Frontal cortex (tissue), 4 donors: Measurements from ENCODE around the gene KIAA1328. TPM values are rescaled to one million over a fixed set of nuclear protein-coding genes. Genes with fewer than 3 reads are reported as not detected.

Source experiments
- DNase-seq, 2 donors: peaks; one replicate each; pipeline ENCODE4 v3.0.0; 2012; ENCODE audit warnings: low spot score in 2 of 2
- FAIRE-seq: peaks from 2 replicates; lab custom pipeline; 2012; peaks lifted over from hg19 to GRCh38; lab: Jason Lieb, UNC
- total RNA-seq: library from RNA; depleted of rRNA; stranded (reverse); fragments of >200 nt; gene quantifications from one replicate; pipeline ENCODE4 v1.2.3, GENCODE V29; 2014
- donor health status: control.
- donor health status: control.
- donor health status: control.

KIAA1328 gene
- total RNA-seq, 1 donor from 2014 or later = 20.4 TPM

- DNase-seq = no peak
- FAIRE-seq = no peak
Observed at GRCh38 chr18:36819621-36820020, 9.3 kb upstream of the KIAA1328 start.

GRCh38 chr18:36821681-36822080 is 7.2 kb upstream of the KIAA1328 start:
- FAIRE-seq = no peak
- DNase-seq = no peak

GRCh38 chr18:36825526-36825925 is 3.4 kb upstream of the KIAA1328 start:
- FAIRE-seq (no peak), DNase-seq (no peak)

GRCh38 chr18:36826556-36826955 is 2.4 kb upstream of the KIAA1328 start:
- no peak for FAIRE-seq

GRCh38 chr18:36828157-36828629 is 734 bp upstream of the KIAA1328 start:
- FAIRE-seq (no peak), DNase-seq (peak in 1 of 2 donors; percentile 21)

More at GRCh38 chr18:36826556-36826955, 2.4 kb upstream of the KIAA1328 start:
- DNase-seq = no peak

- DNase-seq = peak in 1 of 2 donors; percentile 33
- FAIRE-seq = no peak
Observed at GRCh38 chr18:36829362-36830157, 633 bp downstream of the KIAA1328 start.

- FAIRE-seq (no peak), DNase-seq (no peak)
Observed at GRCh38 chr18:36830158-36830495, 1.2 kb downstream of the KIAA1328 start.

- FAIRE-seq = no peak
- no peak for DNase-seq
Observed at GRCh38 chr18:36831139-36831538, 2.2 kb downstream of the KIAA1328 start.

- no peak for DNase-seq
- FAIRE-seq = no peak
Observed at GRCh38 chr18:36833120-36833519, 4.2 kb downstream of the KIAA1328 start.

GRCh38 chr18:36835927-36836326 is 7.0 kb downstream of the KIAA1328 start:
- FAIRE-seq (peak; percentile 34), DNase-seq (no peak)

- no peak for DNase-seq
Observed at GRCh38 chr18:36839835-36840234, 10.9 kb downstream of the KIAA1328 start.

GRCh38 chr18:36843199-36843598 is 14.3 kb downstream of the KIAA1328 start:
- FAIRE-seq = no peak
- no peak for DNase-seq

More at GRCh38 chr18:36839835-36840234, 10.9 kb downstream of the KIAA1328 start:
- FAIRE-seq = no peak

GRCh38 chr18:36843784-36844183 is 14.9 kb downstream of the KIAA1328 start:
- FAIRE-seq (no peak), DNase-seq (no peak)

- DNase-seq = no peak
- peak; percentile 91 for FAIRE-seq
Observed at GRCh38 chr18:36848609-36849008, 19.7 kb downstream of the KIAA1328 start.

- FAIRE-seq (no peak), DNase-seq (no peak)
Observed at GRCh38 chr18:36849288-36850006, 20.5 kb downstream of the KIAA1328 start.

GRCh38 chr18:36850527-36851201 is 21.7 kb downstream of the KIAA1328 start:
- no peak for FAIRE-seq
- no peak for DNase-seq

GRCh38 chr18:36851202-36851590 is 22.3 kb downstream of the KIAA1328 start:
- no peak for DNase-seq
- no peak for FAIRE-seq

- DNase-seq (no peak), FAIRE-seq (no peak)
Observed at GRCh38 chr18:36856815-36857214, 27.9 kb downstream of the KIAA1328 start.

- FAIRE-seq (no peak), DNase-seq (no peak)
Observed at GRCh38 chr18:36862182-36862581, 33.3 kb downstream of the KIAA1328 start.

- FAIRE-seq (no peak), DNase-seq (no peak)
Observed at GRCh38 chr18:36867056-36867455, 38.1 kb downstream of the KIAA1328 start.

- FAIRE-seq (no peak), DNase-seq (no peak)
Observed at GRCh38 chr18:36871801-36872200, 42.9 kb downstream of the KIAA1328 start.
